Lung (tissue), 12 donors: ENCODE results near the gene SAMD1. TPM values are rescaled to one million over a fixed set of nuclear protein-coding genes. Genes with fewer than 3 reads are reported as not detected.
"Not testable (repeated sequence)": the region's sequence is repeated elsewhere in the genome, so short reads cannot be mapped to it uniquely, and the experiment has no call there.

Experiments
- ATAC-seq: fragments of 200-7000 bp; cut with Tn5 transposase; one replicate; pipeline ENCODE4 v1.9.1; 2020; ENCODE audit warnings: moderate number of reproducible peaks; ENCODE audit not compliant: insufficient read depth, low FRiP score
- DNase-seq, 3 donors: peaks; one replicate each; pipeline ENCODE4 v3.0.0-alpha.2; 2013 to 2017
- H3K27ac ChIP-seq, 2 donors: one replicate each; pipeline ENCODE4 v1.5.1; 2013; ENCODE audit warnings: mild to moderate bottlenecking in 2 of 2, moderate library complexity in 2 of 2, control low read depth in 1 of 2, inconsistent platforms in 1 of 2, low read depth in 1 of 2, low read length in 1 of 2
- H3K27me3 ChIP-seq, 3 donors: one replicate each; pipeline ENCODE4 v1.5.1; 2013; ENCODE audit warnings: low read length in 2 of 3; ENCODE audit not compliant: control insufficient read depth in 3 of 3, insufficient read depth in 3 of 3
- H3K36me3 ChIP-seq, 4 donors: one replicate each; pipeline ENCODE4 v1.5.1; 2013; ENCODE audit warnings: low read length in 4 of 4, mild to moderate bottlenecking in 1 of 4, moderate library complexity in 1 of 4; ENCODE audit not compliant: control insufficient read depth in 4 of 4, insufficient read depth in 4 of 4
- H3K4me1 ChIP-seq, 5 donors: one replicate each; pipeline ENCODE4 v1.5.1; 2013; ENCODE audit warnings: low read length in 5 of 5, mild to moderate bottlenecking in 2 of 5, moderate library complexity in 1 of 5; ENCODE audit not compliant: control insufficient read depth in 5 of 5, insufficient read depth in 5 of 5
- H3K4me3 ChIP-seq: one replicate; pipeline ENCODE4 v1.5.1; 2013; ENCODE audit warnings: mild to moderate bottlenecking, control low read depth, moderate library complexity
- H3K9ac ChIP-seq, 2 donors: one replicate each; pipeline ENCODE4 v1.5.1; 2013; ENCODE audit warnings: low read length in 2 of 2, control low read depth in 1 of 2; ENCODE audit not compliant: insufficient read depth in 1 of 2
- H3K9me3 ChIP-seq, 4 donors: one replicate each; pipeline ENCODE4 v1.5.1; 2013; ENCODE audit warnings: low read length in 3 of 4, mild to moderate bottlenecking in 1 of 4, moderate library complexity in 1 of 4; ENCODE audit not compliant: control insufficient read depth in 4 of 4, insufficient read depth in 3 of 4
- CTCF ChIP-seq: IDR thresholded peaks from 2 replicates; pipeline ENCODE4 v1.5.1; 2012; ENCODE audit warnings: mild to moderate bottlenecking; ENCODE audit errors: control extremely low read depth, extremely low read depth
- WGBS, 2 donors: extraction: QIAGEN DNeasy Blood & Tissue Kit; methylation state at CpG; one replicate each; pipeline ENCODE4 v1.1.7; 2013; 5-methylcytosine and 5-hydroxymethylcytosine counted together
- polyA plus RNA-seq, 2 donors: library from polyadenylated mRNA; stranded (reverse); fragments of 200-250 nt; gene quantifications; one replicate each; pipeline ENCODE4 v1.2.1, GENCODE V29; 2013
- total RNA-seq, 2 donors: library from RNA; depleted of rRNA in 1 of 2; stranded (reverse); fragments of >200 nt in 1 of 2; gene quantifications; one replicate each; pipeline ENCODE4 v1.2.1, GENCODE V29; 2014 to 2021
- donor health status: control.
- donor health status: control.
- donor health status: Bipolar disorder and iron deficiency.
- donor health status: healthy.
- donor health status: DM: yes; HTN: yes; CAD: no.

The SAMD1 gene
- total and polyA plus RNA-seq, 4 donors: 32.9 to 48.8 (median 39.4) TPM

- H3K9ac ChIP-seq: no peak overlapping the region
- no peaks in the 10 kb centered on the region for H3K27me3 ChIP-seq
- no peak for TF ChIP-seq CTCF
- peaks cover under 1 to 8% (median 1%) of the 10 kb centered on the region in 5 donors for H3K4me1 ChIP-seq
- ATAC-seq: no peak
- H3K4me3 ChIP-seq: no peak overlapping the region
- DNase-seq: no peak
- H3K27ac ChIP-seq: no peak overlapping the region
- WGBS, 2 donors: 95 to 98% methylated on average over 3 of the region's 3 CpGs
- H3K36me3 ChIP-seq: peaks cover 0 to 21% (median 3%) of the 10 kb centered on the region in 4 donors
- peaks cover 0 to 6% (median 1%) of the 10 kb centered on the region in 4 donors for H3K9me3 ChIP-seq
Measured at GRCh38 chr19:14053032-14053431, 37.5 kb downstream of the SAMD1 start.

GRCh38 chr19:14052470-14052869 lies 38.1 kb downstream of the SAMD1 start:
- no peak overlapping the region for H3K27ac ChIP-seq
- TF ChIP-seq CTCF: no peak
- peaks cover 0 to 4% (median 0%) of the 10 kb centered on the region in 5 donors for H3K4me1 ChIP-seq
- ATAC-seq: no peak
- H3K9me3 ChIP-seq: peaks cover 0 to 5% (median 1%) of the 10 kb centered on the region in 4 donors
- no peak overlapping the region for H3K4me3 ChIP-seq
- WGBS, 2 donors: 91 to 95% methylated on average over 6 of the region's 6 CpGs
- H3K9ac ChIP-seq: no peak overlapping the region
- no peaks in the 10 kb centered on the region for H3K27me3 ChIP-seq
- no peak for DNase-seq
- peaks cover 0 to 21% (median 3%) of the 10 kb centered on the region in 4 donors for H3K36me3 ChIP-seq

- H3K27ac ChIP-seq: no peak overlapping the region
- H3K36me3 ChIP-seq: peaks cover 0 to 21% (median 3%) of the 10 kb centered on the region in 4 donors
- H3K4me1 ChIP-seq: peaks cover 0 to 4% (median 0%) of the 10 kb centered on the region in 5 donors
- no peaks in the 10 kb centered on the region for H3K27me3 ChIP-seq
- H3K9ac ChIP-seq: no peak overlapping the region
- H3K4me3 ChIP-seq: no peak overlapping the region
- ATAC-seq (no peak), DNase-seq (no peak)
- WGBS, 2 donors: 86 to 89% methylated on average over 4 to 9 of the region's 9 CpGs
- peaks cover 0 to 5% (median 1%) of the 10 kb centered on the region in 4 donors for H3K9me3 ChIP-seq
- no peak for TF ChIP-seq CTCF
Measured at GRCh38 chr19:14051980-14052379, 38.6 kb downstream of the SAMD1 start.

GRCh38 chr19:14050961-14051360 lies 39.6 kb downstream of the SAMD1 start:
- not testable (repeated sequence) for H3K27ac ChIP-seq, H3K9me3 ChIP-seq, H3K4me1 ChIP-seq, H3K27me3 ChIP-seq, H3K9ac ChIP-seq, H3K4me3 ChIP-seq, ATAC-seq, DNase-seq
- peaks cover 0 to 21% (median 3%) of the 10 kb centered on the region in 4 donors for H3K36me3 ChIP-seq
- 96 to 97% methylated on average over 11 of the region's 11 CpGs for WGBS, 2 donors
